Measurements from ENCODE around the gene DHRS3.

The DHRS3 gene

DNA sequence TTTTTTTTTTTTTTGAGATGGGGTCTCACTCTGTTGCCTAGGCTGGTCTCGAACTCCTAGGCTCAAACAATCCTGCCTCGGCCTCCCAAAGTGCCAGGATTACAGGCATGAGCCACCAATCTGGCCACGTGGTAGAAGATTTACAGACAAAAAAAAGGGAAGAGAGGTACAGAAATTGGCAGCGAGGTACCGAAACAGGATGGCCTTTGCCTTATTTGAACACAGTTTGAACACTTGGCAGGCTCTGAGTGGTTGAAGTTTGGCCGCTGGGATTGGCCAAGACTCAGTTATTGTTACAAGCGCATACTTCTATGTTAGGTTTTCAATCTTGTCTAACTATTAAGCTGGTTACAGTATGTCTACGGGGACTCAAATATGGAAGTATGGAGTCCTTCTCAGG lies 19.7 kb upstream of the DHRS3 start:
- no peak for DNase-seq (ENCODE audit: low read depth)

DNA sequence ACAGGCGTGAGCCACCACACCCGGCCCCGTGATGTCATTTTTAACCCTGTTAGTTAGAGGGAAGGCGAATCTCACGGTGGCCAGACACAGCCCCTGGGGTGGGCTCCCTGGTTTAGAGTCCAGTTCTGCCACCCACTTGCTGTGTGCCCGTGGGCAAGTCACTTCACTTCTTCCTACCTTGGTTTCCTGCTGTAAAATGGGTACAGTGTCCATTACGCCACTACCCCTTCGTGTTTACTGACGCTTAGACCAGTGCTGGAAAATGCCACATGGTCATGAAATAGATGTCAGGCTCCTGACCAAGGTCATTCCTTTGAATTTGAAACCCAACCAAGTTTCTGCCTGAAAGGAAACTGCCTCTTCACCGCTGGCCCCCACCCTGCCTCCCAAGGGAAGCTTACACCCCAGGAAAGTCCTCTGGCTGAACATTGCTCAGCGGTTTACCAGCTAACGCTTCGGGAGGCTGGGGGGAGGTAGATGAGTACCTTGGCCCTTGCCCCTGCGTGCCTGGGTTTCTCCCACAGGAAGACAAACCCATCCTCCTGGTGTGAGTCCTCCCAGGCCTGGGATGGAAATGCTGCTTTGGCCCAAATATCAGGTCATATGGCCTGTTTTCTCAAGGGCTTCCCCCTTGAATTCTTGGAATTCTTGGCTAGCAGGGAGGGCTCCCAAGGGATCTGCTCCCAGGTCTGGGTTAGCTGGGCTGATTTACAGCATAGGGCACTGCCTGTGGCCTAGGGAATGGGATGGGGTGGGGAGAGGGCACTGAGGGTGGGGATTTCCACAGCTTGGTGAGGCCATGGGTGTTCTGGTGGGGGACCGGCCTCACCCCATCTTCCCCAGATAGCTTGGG lies 18.3 kb upstream of the DHRS3 start:
- DNase-seq (ENCODE audit: low read depth): no peak

DNA sequence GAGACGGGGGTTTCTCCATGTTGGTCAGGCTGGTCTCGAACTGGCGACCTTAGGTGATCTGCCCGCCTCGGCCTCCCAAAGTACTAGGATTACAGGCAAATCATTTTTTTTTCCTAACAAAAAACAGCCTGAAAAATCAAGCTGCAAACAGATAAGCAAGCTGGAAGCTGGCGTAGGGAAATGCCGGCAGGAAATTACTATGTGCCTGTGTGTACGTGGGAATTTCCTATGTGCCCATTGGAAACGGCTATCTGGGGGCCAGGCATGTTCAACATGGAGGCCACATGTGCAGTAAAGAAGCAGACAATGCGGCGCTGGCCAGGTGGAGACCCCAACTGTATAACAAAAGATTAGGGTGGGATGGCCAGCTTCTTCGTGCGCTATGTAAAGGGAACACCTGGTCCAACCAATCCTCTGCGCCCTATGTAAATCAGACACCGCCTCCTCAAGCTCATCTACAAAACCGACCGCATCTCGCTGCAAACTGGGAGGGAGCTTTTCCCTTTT lies 16.7 kb upstream of the DHRS3 start:
- no peak for DNase-seq (ENCODE audit: low read depth)

DNA sequence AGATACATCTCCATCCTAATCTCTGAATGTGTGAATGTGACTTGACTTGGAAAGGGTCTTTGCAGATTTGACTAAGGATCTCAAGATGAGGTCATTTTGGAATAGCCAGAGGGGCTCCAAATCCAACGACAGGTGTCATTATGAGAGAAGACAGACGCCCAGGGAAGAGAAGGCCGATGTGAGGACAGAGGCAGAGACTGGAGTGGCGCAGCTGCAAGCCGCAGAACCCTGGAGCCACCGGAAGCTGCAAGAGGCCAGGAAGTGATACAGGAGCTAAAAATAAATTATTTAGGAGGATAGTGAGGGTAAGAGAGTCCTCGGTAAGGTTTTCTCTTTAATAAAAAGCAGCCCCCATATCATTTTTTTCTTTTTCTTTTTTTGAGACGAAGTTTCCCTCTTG lies 16.1 kb upstream of the DHRS3 start:
- DNase-seq (ENCODE audit: low read depth): no peak

DNA sequence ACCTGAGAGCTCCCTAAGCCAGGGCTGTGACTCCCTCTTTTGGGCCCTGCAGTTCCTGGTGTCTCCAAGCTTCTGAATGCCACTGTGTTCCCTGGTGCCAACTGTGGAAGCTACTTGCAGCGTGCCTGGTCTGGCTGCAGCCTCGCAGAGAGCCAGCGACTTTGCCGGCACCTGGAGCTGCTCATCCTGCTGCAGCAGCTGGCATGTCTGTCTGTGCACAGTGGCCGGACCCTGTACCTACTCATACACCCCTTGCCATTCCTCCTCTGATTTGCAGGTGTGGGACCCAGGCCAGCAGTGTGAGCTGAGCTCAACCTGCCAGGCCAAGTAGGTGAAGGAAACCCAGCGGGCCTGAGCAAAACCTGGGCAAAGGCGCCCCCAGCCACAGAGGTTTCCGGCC lies 13.6 kb upstream of the DHRS3 start:
- no peak for DNase-seq (ENCODE audit: low read depth)

DNA sequence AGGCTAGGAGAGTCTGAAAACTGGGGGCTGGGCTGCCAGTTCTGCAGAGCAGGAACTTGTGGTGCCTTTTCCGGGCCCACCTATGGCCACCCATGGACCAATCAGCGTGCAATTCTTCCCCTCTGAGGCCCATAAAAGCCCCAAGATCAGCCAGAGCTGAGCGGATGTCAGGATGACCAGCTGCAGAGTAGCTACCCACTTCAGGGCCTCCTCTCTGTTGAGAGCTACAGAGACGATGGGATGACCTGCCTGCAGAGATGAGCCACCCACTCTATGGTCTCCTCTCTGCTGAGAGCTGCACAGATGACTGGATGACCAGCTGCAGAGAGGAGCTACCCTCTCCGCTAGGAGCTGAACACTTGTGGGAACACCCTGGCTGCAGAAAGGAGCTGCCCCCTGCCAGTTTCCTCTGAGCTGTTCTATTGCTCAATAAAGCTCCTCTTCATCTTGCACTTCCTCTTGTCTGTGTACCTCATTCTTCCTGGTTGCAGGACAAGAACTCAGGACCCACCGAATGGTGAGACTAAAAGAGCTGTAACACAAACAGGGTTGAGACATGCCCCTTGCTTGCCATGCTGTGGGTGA lies 13.0 kb upstream of the DHRS3 start:
- no peak for DNase-seq (ENCODE audit: low read depth)

DNA sequence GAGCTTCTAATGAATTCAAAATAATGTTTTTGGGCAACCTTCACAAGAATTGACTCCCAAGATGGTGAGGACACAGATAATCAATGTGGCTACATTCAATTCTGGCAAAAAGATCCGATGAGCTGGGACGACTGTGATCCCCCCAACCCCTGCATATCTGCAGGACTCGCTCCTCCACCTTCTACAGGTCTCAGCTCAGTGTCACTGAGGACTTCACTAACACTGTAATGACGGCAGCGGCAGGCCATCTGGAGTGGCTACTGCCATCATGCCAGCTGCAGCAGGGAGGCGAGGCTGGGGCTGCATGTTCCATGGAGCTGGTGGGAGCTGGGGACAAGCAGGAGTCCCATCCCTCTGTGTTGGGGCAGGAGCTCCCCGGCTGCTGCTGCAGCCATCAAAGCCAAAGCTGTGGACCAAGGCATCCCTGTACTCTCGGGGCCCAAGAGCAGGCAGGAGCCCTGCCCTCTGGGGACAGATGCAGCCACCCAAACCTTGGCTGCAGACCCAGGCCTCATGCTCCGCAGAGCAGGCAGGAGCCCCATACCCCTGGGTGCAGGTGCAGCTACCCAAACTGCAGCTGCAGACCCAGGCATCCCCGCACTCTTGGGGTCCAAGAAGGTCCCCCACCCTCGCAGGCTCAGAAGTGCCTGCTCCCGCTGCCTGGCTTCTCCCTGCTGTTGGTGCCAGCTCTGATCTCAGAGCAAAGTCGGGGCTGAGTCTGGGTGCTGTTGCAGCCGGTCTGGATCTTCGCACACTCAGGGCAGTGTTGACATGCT lies 12.2 kb upstream of the DHRS3 start:
- DNase-seq (ENCODE audit: low read depth): no peak

DNA sequence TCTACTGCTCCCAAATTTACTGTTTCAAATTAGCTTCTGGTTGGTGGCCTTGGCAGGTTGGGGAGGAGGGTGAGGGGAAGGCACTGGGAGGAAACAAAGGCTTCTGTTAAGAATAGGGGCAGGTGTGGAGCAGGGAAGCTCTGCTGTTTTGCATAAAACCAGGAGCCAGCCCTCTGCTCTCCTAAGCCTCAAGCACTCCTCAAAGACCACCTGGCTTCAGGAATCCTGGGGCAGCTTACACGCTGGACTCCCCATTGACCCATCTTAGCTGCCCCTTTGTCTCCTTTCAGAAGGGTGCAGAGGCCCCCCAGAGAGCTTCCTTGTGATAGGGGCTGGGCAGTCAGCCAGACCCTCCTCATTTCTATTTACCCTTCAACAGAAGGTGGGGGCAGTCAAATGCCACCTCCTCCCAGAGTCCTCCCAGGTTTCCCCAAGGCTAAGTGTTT lies 11.5 kb upstream of the DHRS3 start:
- no peak for DNase-seq (ENCODE audit: low read depth)

DNA sequence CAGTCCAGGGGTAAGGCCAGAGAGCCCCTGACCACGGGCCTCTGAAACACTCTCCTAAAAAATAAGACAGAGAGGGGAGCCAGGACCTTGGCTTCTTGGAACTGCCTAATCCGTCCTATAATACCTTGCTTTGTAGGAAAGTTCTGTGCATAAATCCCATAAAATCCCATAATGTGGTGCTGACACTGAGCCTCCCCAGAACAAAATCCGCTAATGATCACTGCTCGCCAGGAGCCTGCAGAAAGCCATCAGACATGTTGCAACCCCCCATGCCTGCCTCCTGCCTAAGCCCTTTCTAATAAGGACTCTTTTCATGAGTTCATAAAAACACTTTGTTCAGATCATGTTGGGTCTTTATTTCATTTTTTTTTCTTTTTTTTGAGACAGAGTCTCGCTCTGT lies 9.3 kb upstream of the DHRS3 start:
- DNase-seq (ENCODE audit: low read depth): no peak

DNA sequence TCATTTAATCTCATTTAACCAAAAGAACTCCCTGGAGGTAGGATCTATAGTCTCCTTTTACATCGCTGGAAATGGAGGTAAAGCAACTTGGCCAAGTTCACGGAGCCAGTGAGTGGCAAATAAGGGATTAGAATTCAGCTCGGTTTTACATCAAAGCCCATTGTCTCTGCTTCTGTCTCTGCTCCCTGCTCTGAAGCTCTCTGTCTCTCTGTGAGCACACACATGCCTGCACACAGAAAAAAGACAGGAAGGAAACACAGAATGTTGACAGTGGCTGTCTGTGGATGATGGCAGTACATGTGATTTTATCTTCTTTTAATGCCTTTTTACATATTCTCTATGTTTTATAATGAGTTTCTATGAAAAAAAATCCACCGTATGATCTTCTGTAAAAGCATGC lies 8.9 kb upstream of the DHRS3 start:
- DNase-seq (ENCODE audit: low read depth): no peak

DNA sequence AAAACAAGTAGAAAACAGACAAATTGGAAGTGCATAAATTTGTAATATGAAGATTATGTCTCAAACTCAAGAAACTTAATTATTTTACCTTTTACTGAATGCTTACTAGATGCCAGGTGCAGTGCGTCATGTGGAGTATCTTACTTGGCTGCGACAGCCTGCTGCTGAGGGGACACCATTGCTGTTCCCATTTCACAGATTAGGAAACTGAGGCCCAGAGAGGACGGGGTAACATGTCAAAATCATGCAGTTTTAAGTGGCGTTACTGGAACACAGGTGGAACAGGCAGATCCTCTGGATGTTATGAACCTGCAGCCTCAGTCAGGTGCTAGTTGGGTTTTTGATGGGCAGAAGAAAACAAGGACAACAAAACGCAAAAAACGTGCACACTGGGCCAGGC lies 7.3 kb upstream of the DHRS3 start:
- DNase-seq (ENCODE audit: low read depth): no peak

DNA sequence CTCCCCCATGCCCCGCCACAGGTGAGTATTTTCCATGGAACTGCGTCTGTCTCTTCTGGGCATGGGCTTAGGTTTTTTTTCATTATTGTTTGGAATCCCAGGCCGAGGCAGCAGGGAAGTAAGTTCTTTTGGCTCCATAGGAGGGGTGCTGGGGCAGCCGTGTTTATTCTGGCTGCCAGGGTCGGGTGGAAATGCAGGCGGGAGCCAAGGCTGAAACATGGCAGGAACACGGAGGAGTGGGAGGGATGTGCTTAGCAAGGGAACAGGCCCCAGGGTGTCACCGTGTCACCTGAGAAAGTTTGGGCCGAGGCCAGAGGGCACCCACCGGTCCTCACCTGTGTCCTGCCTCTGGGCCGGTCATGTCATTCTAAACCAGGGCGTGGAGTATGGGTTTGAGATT lies 4.5 kb upstream of the DHRS3 start:
- DNase-seq (ENCODE audit: low read depth): no peak

DNA sequence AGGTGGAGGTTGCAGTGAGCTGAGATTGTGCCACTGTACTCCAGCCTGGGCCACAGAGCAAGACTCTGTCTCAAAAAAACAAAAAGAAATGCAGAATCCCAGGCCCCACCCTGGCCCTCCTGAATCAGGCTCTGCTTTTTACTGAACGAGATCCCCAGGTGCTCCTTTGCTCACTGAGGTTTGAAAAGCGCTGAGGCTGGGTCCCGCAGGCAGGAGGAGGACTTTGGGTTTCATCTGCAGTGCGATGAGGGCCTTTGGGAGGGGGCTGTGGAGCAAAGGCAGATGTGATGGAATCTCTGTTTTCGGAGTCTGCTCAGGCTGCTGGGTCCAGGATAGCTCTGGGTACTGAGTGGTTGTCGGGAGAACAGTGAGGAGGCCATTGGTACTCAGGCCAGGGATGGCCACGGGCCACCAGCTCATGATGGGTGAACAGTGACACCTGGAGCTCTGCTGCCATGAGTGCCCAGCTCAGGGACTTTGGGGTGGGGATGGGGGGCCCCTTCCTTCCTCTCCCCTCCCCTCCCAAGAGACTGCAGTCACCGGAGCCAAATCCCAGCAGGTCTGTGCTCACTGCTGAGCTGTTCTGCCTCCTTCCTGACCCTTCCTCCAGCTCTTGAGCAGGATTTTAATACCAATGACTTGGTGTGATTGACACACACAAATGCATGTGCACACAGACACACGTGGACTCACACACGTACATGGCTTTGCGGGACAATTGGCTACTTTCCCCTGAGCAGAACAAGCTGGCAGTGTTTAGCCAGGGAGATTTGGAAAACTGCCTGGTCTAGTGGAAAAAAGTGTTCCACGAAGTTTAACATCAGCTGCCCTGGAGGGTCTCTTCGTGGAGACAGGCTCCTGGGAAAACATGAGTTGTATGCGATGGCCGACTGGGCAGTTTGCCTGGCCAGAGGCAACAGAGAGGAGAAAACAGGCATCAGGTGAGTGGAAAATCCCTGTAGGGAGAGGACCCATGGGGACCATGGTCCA lies 3.6 kb upstream of the DHRS3 start:
- no peak for DNase-seq (ENCODE audit: low read depth)

DNA sequence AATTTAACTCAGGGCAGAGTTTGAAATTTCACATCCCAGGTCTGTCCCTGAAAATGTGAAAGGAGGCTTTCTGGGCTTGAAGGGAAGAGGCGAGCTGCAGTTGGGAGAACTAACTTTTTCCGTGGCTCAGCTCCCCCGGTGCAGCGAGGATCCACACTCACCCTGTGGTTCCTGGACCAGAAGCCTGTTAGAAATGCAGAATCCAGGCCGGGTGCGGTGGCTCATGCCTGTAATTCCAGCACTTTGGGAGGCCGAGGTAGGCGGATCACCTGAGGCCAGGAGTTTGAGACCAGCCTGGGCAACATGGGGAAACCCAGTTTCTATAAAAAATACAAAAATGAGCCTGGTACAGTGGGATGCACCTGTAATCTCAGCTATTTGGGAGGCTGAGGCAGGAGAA lies 2.9 kb upstream of the DHRS3 start:
- DNase-seq (ENCODE audit: low read depth): no peak

DNA sequence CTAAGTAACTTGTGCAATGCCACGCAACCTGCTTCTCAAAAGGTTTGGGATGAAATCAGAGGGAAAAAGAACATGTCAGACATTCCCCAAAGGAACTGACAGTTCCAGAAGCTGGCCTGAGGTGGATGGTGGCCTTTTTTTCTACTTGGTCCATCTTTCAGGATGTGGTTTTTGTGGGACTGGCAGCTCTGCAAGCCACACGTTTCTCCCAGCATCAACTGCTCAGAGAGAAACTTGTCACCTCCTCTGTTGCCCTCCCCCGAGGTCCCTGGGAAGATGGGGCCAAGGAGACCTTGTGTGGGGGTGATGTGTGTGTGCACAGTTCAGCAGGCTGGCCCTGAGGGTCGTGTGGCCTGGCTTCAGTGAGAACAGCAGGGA lies 2.5 kb upstream of the DHRS3 start:
- no peak for DNase-seq (ENCODE audit: low read depth)

DNA sequence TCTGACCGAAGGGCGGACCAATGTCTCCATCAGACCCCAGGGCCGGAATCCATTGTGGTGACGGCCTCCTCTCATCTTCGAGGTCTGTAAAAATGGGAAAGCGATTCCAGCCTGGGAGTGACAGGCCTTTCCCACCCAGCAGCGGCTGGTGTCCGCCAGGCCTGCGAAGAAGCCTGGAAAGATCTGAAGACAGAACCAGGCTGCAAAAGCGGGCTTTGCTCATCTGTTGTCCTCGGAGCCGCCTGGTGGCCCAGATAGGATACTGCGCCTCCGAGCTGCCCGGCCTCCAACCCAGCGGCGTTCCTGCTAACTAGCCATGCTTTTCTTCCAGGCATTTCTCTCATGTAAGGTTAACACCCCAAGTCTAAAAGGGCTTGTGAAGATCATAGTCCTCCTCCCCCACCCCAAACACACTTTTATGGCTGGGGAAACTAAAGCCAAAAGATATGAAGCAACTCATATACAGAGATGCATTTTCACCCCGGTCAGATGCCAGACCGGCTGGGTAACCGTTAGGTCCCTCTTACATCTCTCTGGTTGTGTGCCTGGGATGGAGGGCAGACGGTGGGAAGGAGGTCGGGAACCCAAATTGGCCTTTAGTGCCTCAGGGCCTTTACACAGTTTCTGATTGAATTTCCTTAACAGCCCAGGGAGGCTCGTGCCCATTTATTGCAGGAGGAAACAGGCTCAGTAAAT lies 1.9 kb upstream of the DHRS3 start:
- peak; percentile 60 for DNase-seq (ENCODE audit: low read depth)

DNA sequence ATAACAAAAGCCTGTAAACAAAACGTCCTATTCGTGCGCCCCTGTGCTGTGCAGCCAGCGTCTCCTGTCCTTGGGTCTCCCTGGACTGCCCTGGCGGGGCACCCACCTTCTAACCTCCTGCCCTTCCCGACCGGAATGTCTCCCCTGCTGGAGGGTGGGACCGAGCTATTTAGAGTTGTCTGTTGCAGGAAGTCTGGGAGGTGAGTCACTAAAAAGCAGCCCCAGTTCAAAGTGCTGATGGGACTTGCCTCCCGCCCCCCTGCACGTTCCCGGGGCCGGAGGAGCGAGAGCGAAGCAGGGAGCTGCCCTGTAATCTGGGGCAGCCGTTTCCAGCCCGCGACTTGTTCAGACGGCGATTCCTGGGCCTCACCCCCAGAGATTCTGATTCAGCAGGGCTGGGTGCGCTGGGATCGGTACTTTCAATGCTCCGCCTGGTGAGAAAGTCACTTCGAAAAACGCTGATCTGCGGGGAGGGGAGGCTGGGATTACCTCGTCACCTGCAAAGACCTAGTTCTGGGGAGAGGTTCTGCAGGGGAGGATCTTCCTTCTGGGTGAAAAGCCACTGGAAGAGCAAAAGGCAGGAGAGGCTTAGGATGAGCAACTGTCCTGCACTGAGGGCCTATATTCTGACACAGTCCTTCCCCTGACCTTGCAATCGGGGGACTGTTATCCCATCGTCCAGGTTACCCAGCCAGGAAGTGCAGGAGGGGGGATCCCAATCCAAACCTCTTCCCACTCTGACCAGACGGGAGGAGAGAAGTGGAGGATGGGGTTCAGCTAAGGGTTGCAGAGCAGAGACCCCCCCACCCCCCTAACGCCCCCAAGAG lies 1.2 kb upstream of the DHRS3 start:
- no peak for DNase-seq (ENCODE audit: low read depth)

DNA sequence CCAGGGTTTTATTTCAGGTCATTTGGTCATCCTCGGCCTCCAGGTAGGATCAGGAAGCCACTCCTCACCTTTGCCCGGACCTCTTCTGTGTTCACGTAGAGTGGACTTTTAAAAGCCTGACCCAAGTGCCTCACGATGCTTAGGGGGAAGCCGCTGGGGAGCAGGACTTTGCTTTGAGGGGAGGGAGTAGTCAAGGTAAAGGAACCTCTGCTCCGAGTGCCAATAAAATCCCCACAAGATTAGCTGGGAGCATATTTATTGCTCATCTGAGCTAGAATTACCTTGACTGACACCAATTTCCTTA lies 603 bp upstream of the DHRS3 start:
- no peak for DNase-seq (ENCODE audit: low read depth)

DNA sequence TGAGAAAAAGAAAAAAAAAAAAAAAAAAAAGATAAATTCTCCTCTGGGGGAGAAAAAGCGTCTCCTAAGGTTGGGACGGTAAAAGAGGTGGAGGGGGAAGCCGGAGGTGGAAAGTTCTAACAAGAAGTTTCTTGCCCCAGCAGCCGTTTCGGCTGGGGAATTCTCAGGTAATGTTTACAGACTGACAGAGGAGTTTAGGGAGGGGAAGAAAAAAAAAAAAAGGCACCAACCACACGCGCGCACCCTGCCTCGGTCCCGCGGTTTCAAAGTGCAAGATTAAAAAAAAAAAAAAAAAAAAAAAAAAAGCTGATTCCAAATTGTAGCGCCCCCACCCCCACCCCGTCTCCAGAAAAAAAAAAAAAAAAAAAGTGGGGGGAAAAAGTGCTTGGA lies 504 bp downstream of the DHRS3 start:
- no peak for DNase-seq (ENCODE audit: low read depth)

DNA sequence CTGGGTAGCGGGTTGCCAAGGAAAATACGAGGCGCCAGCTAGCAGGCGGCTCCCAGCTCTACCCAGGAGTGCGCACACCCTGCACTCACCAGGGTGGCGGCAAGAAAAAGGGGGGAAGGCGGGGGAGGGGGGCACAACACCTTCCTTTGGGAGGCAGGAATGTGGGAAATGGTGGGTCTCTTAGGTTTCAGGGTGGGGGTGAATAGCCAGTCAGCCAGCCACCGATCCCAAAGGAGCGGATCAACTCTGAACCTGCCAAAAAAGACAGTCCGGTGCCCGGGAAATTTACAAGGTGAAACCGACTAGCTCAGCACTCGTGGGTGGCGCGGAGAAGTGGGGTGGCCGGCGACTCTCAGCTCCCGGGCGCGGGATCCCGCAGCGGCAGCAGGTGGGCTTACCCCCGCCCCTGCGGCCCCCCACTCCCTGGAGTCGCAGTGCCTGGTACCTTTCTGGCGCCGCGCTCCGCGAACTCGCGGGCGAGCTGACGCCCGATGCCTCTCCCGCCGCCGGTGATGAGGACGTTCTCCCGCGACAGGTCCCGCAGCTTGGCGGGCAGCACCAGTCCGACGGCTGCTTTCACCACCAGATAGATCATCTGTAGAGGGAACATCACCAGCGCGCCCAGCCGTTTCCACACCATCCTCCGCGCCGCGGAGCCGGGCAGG lies 1.2 kb downstream of the DHRS3 start:
- no peak for DNase-seq (ENCODE audit: low read depth)
